NB4 (cell line): ENCODE results near the gene PUM2.

Source experiments
- DNase-seq: peaks from one replicate; pipeline ENCODE4 v3.0.0; 2010; ENCODE audit warnings: low read depth
- H3K4me3 ChIP-seq: one replicate; pipeline ENCODE4 v1.5.1; 2011; ENCODE audit warnings: mild to moderate bottlenecking, low read depth, low read length, moderate library complexity
- CTCF ChIP-seq: IDR thresholded peaks from one replicate; pipeline ENCODE4 v1.5.1; 2012; ENCODE audit warnings: low read depth, low read length
- MAX ChIP-seq: IDR thresholded peaks from 2 replicates; pipeline ENCODE4 v1.6.1; 2011; ENCODE audit warnings: low read depth, low read length
- MYC ChIP-seq: IDR thresholded peaks from 2 replicates; pipeline ENCODE4 v1.6.1; 2011; ENCODE audit warnings: low read depth, low read length
- POLR2A ChIP-seq: IDR thresholded peaks from 2 replicates; pipeline ENCODE4 v1.6.1; 2011; ENCODE audit warnings: mild to moderate bottlenecking; ENCODE audit not compliant: insufficient read length; ENCODE audit errors: extremely low read depth

Gene PUM2

GRCh38 chr2:20346565-20347381 lies 3.9 kb downstream of the PUM2 start:
- DNase-seq, result no peak
- no peak for TF ChIP-seq POLR2A
- H3K4me3 ChIP-seq, result peak overlapping the region; percentile 75

- no peak overlapping the region for H3K4me3 ChIP-seq
- DNase-seq, result peak; percentile 44
- no peak for TF ChIP-seq MYC
- TF ChIP-seq MAX, result no peak
- no peak for TF ChIP-seq CTCF
- TF ChIP-seq POLR2A, result no peak
Measured at GRCh38 chr2:20343128-20343527, 7.5 kb downstream of the PUM2 start.

GRCh38 chr2:20339012-20339411 lies 11.6 kb downstream of the PUM2 start:
- H3K4me3 ChIP-seq, result no peak overlapping the region
- no peak for DNase-seq
- TF ChIP-seq MAX (no peak), POLR2A (no peak), MYC (no peak), CTCF (no peak)

- no peak for DNase-seq
- H3K4me3 ChIP-seq, result no peak overlapping the region
- TF ChIP-seq MYC (no peak), MAX (no peak), POLR2A (no peak), CTCF (no peak)
Measured at GRCh38 chr2:20334605-20335203, 15.9 kb downstream of the PUM2 start.

- no peak overlapping the region for H3K4me3 ChIP-seq
- no peak for DNase-seq
- TF ChIP-seq POLR2A (no peak), CTCF (no peak)
Measured at GRCh38 chr2:20333738-20334137, 16.9 kb downstream of the PUM2 start.

- TF ChIP-seq CTCF (no peak), POLR2A (no peak), MYC (no peak), MAX (no peak)
- no peak overlapping the region for H3K4me3 ChIP-seq
- no peak for DNase-seq
Measured at GRCh38 chr2:20330192-20330591, 20.5 kb downstream of the PUM2 start.
